Measurements from ENCODE around the gene GARNL3.

The GARNL3 gene

DNA sequence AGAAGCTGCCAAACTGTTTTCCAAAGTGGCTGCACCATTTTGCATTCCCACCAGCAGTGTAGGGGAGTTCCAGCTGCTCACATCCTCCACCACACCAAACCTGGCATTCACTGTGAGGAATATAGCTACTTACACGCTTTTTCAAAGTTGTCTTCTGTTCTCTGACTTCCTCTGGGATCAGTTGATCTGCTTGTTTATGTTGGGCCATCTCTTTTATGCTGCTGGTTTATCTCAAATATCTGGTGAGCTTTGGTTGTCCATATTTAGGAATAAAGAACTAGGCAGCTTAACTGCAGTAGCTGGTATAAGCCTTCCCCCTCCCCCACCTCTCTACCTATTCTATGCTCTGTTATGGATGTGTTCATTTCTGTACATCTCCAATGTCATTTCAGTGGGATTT is 151.1 kb downstream of the GARNL3 start:
- Histone ChIP-seq H3K4me1 (peaks cover 21% of the 10 kb centered on the region), H3K36me3 (no peaks in the 10 kb centered on the region), H3K27me3 (no peaks in the 10 kb centered on the region), H3K4me3 (ENCODE audit: low read depth, low read length) (no peak overlapping the region), H3K9me3 (no peaks in the 10 kb centered on the region; the same call in 1 of the 2 replicates)
- TF ChIP-seq, protein P1, sequence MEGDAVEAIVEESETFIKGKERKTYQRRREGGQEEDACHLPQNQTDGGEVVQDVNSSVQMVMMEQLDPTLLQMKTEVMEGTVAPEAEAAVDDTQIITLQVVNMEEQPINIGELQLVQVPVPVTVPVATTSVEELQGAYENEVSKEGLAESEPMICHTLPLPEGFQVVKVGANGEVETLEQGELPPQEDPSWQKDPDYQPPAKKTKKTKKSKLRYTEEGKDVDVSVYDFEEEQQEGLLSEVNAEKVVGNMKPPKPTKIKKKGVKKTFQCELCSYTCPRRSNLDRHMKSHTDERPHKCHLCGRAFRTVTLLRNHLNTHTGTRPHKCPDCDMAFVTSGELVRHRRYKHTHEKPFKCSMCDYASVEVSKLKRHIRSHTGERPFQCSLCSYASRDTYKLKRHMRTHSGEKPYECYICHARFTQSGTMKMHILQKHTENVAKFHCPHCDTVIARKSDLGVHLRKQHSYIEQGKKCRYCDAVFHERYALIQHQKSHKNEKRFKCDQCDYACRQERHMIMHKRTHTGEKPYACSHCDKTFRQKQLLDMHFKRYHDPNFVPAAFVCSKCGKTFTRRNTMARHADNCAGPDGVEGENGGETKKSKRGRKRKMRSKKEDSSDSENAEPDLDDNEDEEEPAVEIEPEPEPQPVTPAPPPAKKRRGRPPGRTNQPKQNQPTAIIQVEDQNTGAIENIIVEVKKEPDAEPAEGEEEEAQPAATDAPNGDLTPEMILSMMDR (IDR thresholded peaks at IDR 0.05; ENCODE audit: low read depth, low read length) = no peak
- DNase-seq = no peak

- H3K9me3 ChIP-seq = no peaks in the 10 kb centered on the region; the same call in 1 of the 2 replicates
- peak; percentile 69 for DNase-seq
- H3K4me1 ChIP-seq = peaks cover 21% of the 10 kb centered on the region
- H3K4me3 ChIP-seq (ENCODE audit: low read depth, low read length) = no peak overlapping the region
- no peaks in the 10 kb centered on the region for H3K36me3 ChIP-seq
- TF ChIP-seq, protein P1 (IDR thresholded peaks at IDR 0.05; ENCODE audit: low read depth, low read length) = no peak
- H3K27me3 ChIP-seq = no peaks in the 10 kb centered on the region
These were observed 152.8 kb downstream of the GARNL3 start for GRCh38 chr9:127417131-127418036.

DNA sequence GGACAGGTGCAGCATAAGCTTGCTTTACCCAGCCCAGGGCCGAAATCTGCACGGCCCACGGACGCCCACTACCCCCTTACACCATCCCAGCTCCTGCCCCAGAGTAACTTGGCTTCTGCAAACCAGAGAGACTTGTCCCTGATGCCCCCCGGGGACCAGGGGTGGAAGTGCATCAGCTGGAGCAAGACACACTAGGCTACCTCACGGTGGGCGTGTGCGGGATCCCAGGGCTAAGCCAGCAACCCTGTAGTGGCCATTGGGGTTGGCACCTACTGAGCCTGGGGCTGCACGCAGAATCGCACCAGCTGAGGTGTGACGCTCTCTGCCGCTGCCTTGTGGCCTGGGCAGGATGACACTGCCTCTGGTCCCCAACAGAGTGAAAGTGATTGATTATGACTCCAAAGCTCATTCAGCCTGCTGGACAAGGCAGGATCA is 153.5 kb downstream of the GARNL3 start:
- DNase-seq = peak; percentile 70
- peaks cover 21% of the 10 kb centered on the region for H3K4me1 ChIP-seq
- no peak overlapping the region for H3K4me3 ChIP-seq (ENCODE audit: low read depth, low read length)
- no peaks in the 10 kb centered on the region for H3K27me3 ChIP-seq
- no peaks in the 10 kb centered on the region for H3K36me3 ChIP-seq
- TF ChIP-seq, protein P1 (IDR thresholded peaks at IDR 0.05; ENCODE audit: low read depth, low read length) = peak; percentile 50
- H3K9me3 ChIP-seq = no peaks in the 10 kb centered on the region; the same call in 1 of the 2 replicates

GRCh38 chr9:127419348-127419747 is 154.8 kb downstream of the GARNL3 start:
- Histone ChIP-seq H3K27me3 (no peaks in the 10 kb centered on the region), H3K4me1 (peaks cover 21% of the 10 kb centered on the region), H3K4me3 (ENCODE audit: low read depth, low read length) (no peak overlapping the region), H3K9me3 (no peaks in the 10 kb centered on the region; the same call in 1 of the 2 replicates), H3K36me3 (no peaks in the 10 kb centered on the region)
- TF ChIP-seq, protein P1 (IDR thresholded peaks at IDR 0.05; ENCODE audit: low read depth, low read length) = no peak
- DNase-seq = no peak

GRCh38 chr9:127421057-127421456 is 156.5 kb downstream of the GARNL3 start:
- no peaks in the 10 kb centered on the region; the same call in 1 of the 2 replicates for H3K9me3 ChIP-seq
- TF ChIP-seq, protein P1 (IDR thresholded peaks at IDR 0.05; ENCODE audit: low read depth, low read length) = no peak
- H3K4me1 ChIP-seq = peaks cover 7% of the 10 kb centered on the region
- H3K4me3 ChIP-seq (ENCODE audit: low read depth, low read length) = no peak overlapping the region
- H3K27me3 ChIP-seq = no peaks in the 10 kb centered on the region
- DNase-seq = no peak
- H3K36me3 ChIP-seq = no peaks in the 10 kb centered on the region

Measured in BE2C (cell line).